HG03108 (cell line): ENCODE data around the gene CD19.
"Not testable (repeated sequence)": the region's sequence is repeated elsewhere in the genome, so short reads cannot be mapped to it uniquely, and the experiment has no call there.

ENCODE experiments used
- ATAC-seq: cut with Tn5 transposase; IDR thresholded peaks from one replicate; pipeline ENCODE4 v1.9.1; 2021; ENCODE audit warnings: moderate library complexity; ENCODE audit not compliant: unreplicated experiment

CD19 gene

DNA sequence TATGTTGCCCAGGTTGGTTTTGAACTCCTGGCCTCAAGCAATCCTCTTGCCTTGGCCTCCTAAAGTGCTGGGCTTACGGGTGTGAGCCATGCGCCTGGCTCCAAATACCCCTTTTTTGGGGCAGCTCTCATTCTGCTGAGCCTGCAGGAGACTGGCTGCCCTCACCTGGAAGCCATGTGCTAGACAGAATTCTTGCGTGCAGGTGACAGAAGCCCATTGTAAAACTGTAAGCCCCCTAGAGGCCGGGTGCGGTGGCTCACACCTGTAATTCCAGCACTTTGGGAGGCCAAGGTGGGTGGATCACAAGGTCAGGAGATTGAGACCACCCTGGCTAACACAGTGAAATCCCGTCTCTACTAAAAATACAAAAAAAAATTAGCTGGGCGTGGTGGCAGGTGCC is 48.6 kb downstream of the CD19 start:
- ATAC-seq: not testable (repeated sequence)

DNA sequence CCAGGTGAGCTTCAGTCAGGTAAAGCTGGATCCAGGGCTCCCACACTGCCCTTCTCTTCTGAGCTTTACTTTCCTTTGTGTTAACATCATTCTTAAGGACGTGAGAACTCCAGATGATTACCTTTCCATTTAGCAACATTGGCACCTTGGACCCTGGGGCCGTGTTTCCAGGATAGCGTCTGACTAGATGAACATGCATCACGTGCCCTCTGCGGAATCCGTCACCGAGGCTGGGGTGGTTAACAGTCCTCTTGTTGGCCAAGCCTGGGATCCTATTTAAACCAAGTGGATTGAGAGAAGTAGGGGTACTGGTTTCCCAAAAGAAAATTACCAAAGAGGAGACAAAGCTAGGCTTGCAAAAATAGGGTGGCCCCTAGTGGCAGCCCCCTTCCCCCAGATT is 49.2 kb downstream of the CD19 start:
- no peak for ATAC-seq

DNA sequence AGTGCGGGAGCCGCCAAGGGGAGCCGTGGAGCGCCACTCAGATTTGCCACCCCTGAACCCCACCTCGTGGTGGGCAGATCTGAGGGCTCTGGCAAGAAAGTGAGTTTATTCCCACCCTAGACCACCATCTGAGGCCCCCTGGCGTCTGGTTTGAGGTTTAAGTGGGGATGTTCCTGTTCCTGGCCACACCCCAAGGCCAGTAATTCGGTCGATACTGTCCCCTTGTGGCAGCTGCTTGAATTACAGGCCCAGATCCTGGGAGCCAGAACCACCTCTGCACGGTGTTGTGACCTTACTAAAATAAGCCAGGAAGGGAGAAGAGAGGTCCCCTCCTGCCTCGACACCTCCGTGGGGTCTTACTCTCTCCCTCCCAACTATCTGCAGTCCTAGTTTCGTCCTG is 49.7 kb downstream of the CD19 start:
- ATAC-seq: no peak

DNA sequence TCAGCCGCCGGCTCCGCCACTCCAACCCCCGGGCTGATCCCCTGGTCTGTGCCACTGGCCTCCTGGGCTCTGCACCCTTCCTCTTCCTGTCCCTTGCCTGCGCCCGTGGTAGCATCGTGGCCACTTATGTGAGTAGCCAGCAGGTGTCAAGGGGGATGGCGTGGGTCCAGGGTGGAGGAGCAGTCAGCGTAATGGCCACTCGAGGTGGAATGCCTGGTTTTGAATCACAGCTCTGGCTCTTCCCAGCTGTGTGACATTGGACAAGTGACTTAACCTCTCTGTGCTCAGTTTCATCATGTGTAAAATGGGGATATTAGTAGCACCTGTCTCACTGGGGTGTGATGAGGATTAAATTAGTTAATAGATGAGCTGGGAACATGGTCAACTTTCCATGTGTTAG is 50.6 kb downstream of the CD19 start:
- no peak for ATAC-seq

- no peak for ATAC-seq
Observed at GRCh38 chr16:28982949-28983348, 51.2 kb downstream of the CD19 start.

- no peak for ATAC-seq
Observed at GRCh38 chr16:28983644-28984043, 51.9 kb downstream of the CD19 start.

GRCh38 chr16:28984091-28984490 is 52.3 kb downstream of the CD19 start:
- ATAC-seq: no peak

GRCh38 chr16:28984619-28985135 is 52.9 kb downstream of the CD19 start, which contains the start of gene LAT:
LAT (plus strand) TSS chr16:28985052; CDS start chr16:28985418, 366 bp downstream.
- no peak for ATAC-seq

- no peak for ATAC-seq
Observed at GRCh38 chr16:28985211-28986041, 53.7 kb downstream of the CD19 start.

GRCh38 chr16:28986046-28986445 is 54.3 kb downstream of the CD19 start:
- ATAC-seq: no peak

DNA sequence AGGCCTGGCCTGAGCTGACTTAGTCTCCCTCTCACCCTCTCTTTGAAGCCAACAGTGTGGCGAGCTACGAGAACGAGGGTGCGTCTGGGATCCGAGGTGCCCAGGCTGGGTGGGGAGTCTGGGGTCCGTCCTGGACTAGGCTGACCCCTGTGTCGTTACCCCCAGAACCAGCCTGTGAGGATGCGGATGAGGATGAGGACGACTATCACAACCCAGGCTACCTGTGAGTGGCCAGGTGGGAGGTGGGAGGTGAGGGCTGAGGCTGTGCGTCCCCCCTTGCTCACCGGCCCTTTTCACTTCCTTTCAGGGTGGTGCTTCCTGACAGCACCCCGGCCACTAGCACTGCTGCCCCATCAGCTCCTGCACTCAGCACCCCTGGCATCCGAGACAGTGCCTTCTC is 54.7 kb downstream of the CD19 start:
- no peak for ATAC-seq

DNA sequence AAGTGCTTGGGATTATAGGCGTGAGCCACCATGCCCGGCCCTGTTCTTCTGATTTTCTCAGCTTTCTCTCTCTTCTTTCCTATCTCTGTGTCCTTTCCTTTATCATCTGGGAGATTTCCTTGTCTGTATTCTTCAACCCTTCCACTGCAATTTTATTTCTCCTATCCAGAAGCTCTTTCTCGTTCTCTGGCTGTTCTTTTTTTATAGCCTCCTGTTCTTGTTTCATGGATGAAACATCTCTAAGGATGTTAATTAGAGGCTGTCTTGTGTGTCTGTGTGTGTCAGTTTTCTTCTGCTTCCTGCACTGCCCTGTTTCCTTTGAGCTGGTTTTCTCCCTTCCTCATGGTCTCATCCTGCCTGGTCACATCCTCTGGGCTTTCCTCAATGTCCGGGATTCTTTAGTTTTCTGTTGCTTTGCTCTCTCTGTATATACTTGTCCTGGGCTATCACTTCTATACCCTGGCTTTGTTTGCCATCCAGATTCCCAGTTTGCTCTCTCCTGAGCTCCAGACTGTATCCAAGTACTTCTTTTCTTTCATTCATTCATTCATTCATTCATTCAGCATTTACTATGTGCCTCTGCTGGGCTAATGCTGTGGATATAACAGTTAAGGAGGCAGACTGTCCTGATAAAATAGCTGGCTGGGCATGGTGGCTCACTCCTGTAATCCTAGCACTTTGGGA is 55.5 kb downstream of the CD19 start:
- no peak for ATAC-seq
